ENCODE measurements around the gene ST3GAL2. TPM values are rescaled to one million over a fixed set of nuclear protein-coding genes. Genes with fewer than 3 reads are reported as not detected.

The ST3GAL2 gene, protein sequence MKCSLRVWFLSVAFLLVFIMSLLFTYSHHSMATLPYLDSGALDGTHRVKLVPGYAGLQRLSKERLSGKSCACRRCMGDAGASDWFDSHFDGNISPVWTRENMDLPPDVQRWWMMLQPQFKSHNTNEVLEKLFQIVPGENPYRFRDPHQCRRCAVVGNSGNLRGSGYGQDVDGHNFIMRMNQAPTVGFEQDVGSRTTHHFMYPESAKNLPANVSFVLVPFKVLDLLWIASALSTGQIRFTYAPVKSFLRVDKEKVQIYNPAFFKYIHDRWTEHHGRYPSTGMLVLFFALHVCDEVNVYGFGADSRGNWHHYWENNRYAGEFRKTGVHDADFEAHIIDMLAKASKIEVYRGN
- 35.6 and 37.7 TPM in 2 replicates for total RNA-seq

DNA sequence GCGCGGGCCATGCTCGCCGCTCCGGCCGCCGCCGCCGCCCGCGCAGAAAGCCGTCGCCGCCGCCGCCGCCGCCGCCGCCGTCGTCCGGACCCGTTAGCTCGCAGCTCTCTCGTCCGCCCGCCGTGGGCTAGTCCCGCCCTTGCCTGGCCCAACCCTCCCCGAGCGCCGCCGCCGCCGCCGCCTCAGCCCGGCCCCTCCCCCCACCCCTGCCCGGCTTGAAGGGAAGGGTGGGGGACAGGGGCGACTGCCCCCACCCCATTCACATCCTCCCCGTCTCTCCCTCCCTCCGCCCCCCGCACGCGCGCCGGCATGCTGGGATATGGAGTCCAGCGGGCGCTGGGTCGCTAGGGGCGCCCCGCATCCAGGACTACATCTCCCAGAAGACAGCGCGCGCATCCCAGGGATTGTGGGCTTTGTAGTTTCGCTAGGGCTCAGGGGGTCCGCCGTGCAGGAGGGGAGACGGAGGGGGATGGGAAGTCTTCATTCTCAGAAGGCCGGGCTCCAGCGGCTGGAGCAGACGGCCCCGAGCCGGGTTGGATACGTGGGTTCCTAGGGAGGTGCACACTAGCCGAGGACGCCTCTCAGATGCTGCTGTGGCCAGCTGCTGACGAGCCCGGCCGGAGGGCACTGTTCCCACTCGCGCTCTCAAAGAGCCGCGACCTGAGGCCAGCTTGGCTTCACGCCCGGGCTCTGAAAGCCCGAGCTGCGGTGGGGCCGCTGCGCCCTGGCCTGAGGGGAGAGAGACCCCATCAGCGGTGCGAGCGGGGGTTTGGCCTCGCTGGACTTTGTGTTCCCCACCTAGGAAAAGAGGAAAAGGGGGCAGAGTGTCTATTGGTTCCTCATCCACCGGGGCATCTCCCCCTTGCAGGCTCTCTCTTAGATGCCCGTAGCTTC lies at the start of gene ST3GAL2:
TSS of gene ST3GAL2 (minus strand) at position 132 of the 894 bp plus-strand sequence. CDS start 40,570 bp downstream, outside the sequence.
- Mint-ChIP-seq H3K4me1 (ENCODE audit: low read depth) (peaks cover 28% of the 10 kb centered on the region), H3K27me3 (ENCODE audit: insufficient read depth) (no peaks in the 10 kb centered on the region), H3K36me3 (ENCODE audit: low read depth) (peaks cover 3% of the 10 kb centered on the region), H3K27ac (peak within 1 kb of the TSS; percentile 92), H3K4me3 (peak within 1 kb of the TSS; percentile 98), H3K9me3 (no peaks in the 10 kb centered on the region)
- intact Hi-C loops (cut with micrococcal nuclease): loop anchor here (1.0 to 5.0 kb wide), 9 partner anchors 8 to 187 kb away; partner anchors contain the start of genes AARS1, COG4, EXOSC6 and FCSK
- DNase-seq (ENCODE audit: low spot score): peak; percentile 92

DNA sequence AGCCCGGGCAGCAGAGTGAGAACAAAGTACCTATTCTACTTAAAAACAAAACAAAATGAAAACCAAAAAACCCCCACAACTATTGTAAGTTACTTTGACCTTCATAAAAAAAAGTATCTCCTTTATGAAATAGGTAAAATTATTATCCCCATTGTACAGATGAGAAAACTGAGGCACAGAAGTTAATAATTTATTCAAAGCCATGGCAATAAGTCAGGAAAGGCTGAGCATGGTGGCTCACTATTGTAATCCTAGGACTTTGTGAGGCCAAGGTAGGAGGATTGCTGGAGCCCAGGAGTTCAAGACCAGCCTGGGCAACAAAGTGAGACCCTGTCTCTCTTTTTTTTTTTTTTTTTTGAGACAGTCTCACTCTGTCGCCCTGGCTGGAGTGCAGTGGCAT lies 46.0 kb upstream of the ST3GAL2 start:
- no peak overlapping the region for H3K4me3 Mint-ChIP-seq
- H3K9me3 Mint-ChIP-seq: no peaks in the 10 kb centered on the region
- no peaks in the 10 kb centered on the region for H3K4me1 Mint-ChIP-seq (ENCODE audit: low read depth)
- peaks cover 9% of the 10 kb centered on the region for H3K36me3 Mint-ChIP-seq (ENCODE audit: low read depth)
- no peak for DNase-seq (ENCODE audit: low spot score)
- intact Hi-C loops (cut with micrococcal nuclease): no loop called here
- no peaks in the 10 kb centered on the region for H3K27me3 Mint-ChIP-seq (ENCODE audit: insufficient read depth)
- no peak overlapping the region for H3K27ac Mint-ChIP-seq

DNA sequence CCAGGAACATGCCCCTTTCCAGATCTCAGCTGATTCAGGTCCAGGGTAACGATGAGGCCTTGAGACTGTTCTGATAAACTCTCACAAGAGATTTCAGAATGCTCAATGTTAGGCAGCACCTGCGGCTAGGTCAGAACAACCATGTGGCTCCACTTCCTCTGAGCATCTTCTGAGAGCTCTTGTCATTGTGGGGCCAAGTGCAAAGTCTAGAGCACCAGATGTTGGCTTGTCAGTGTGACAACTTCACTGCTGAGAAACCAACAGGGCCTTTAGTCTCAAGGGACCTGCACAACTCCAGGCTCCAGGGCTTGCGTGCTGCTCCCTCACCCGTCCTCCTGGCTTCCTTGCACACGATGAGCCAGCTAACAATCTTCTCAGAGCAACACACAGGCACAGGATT lies 44.5 kb upstream of the ST3GAL2 start:
- H3K4me1 Mint-ChIP-seq (ENCODE audit: low read depth): peaks cover 7% of the 10 kb centered on the region
- peaks cover 13% of the 10 kb centered on the region for H3K36me3 Mint-ChIP-seq (ENCODE audit: low read depth)
- no peaks in the 10 kb centered on the region for H3K9me3 Mint-ChIP-seq
- intact Hi-C loops (cut with micrococcal nuclease): no loop called here
- DNase-seq (ENCODE audit: low spot score): no peak
- no peak overlapping the region for H3K27ac Mint-ChIP-seq
- H3K27me3 Mint-ChIP-seq (ENCODE audit: insufficient read depth): no peaks in the 10 kb centered on the region
- H3K4me3 Mint-ChIP-seq: no peak overlapping the region

DNA sequence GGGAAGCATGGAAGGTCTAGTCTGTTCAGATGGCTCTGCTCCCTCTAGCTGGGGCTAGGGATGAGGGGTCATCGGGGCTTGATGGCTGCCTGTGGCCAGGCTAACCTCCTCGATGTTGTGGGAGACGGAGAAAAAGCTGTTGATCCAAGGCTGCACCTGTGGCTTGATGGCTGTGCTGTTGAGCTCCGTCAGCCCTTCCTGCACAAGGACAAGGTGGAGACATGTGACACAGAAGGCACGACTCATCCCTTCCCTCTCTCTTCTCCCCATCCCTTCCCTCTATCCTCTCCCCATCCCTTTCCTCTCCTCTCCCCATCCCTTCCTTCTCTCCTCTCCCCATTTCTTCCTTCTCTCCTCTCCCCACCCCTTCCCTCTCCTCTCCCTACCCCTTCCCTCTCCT lies 43.7 kb upstream of the ST3GAL2 start:
- peaks cover 12% of the 10 kb centered on the region for H3K4me1 Mint-ChIP-seq (ENCODE audit: low read depth)
- H3K36me3 Mint-ChIP-seq (ENCODE audit: low read depth): peaks cover 17% of the 10 kb centered on the region
- H3K27me3 Mint-ChIP-seq (ENCODE audit: insufficient read depth): no peaks in the 10 kb centered on the region
- H3K4me3 Mint-ChIP-seq: no peak overlapping the region
- intact Hi-C loops (cut with micrococcal nuclease): no loop called here
- no peak overlapping the region for H3K27ac Mint-ChIP-seq
- no peaks in the 10 kb centered on the region for H3K9me3 Mint-ChIP-seq
- no peak for DNase-seq (ENCODE audit: low spot score)

DNA sequence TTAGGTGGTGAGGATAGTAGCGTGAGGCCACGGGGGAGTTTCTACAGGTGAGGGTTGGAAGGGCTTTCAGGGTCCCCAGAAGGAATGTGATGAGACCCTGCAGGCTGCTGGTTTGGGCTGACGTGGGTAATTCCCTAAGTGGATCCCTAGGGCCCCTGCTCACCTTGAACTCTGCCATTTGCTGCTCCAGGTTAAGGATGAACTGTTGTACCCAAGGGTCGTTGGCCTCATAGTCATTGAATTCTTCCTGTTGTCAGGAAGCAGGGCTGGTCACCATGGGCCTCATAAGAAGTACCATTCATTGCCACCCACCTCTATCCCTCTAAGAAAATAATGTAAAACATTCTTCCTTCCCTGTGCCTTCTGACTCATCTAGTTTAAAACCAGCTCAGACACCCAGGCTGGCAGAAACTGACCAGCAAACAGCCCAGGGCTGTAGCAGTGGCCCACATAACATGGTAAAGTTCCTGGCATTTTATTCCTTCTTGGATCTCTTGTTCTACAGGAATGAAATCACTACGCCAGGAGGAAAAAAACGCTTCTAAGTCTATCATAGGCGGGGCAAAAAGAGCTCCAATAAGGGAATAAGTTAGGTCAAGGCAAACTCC lies 43.1 kb upstream of the ST3GAL2 start:
- H3K4me3 Mint-ChIP-seq: no peak overlapping the region

DNA sequence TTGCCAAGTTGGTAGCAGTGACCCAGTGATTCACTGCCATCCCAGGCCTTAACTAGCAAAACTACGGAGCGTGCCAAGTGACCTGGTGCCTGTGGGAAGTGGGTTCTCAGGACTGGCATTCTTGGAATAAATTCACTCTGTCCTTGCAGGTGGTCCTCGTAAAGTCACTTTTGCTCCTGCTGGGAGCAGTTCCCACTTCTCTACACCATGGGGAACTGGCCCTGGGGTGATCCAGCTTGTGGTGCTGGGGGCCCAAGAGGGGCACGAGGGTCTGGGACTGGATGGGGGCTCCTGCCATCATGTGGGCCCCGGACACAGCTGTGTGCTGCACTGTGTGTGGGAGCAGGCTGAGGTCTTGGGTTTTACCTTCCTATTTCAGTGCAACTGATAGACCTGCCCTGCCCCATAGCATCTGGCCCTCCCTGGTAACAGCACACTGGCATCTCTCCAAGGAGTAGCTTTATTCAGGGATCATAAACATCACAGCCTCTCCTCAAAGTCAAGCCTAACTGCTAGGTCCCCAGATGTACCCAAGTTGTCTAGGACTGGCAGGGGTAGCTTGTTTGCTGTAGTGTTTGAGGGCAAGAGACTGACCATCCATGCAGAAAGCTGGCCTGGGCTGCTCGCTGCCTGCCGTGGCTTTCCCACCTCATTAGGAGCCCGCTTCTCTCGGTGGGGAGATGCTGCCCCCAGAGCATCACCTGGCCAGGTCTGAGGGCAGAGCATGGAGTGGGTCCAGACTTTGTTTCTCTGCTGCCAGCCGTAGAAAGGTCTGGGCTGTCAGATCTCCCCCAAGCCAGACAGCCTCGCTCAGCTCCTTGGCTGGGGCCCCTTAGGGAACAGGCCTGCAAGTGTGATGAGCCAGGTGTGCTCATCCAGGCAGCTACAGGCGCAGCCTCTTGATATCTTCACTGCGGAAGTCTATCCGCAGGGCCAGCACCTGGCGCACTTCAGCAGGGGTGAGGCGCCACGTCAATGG lies 41.5 kb upstream of the ST3GAL2 start:
- H3K4me3 Mint-ChIP-seq: no peak overlapping the region
- intact Hi-C loops (cut with micrococcal nuclease): no loop called here
- peaks cover 23% of the 10 kb centered on the region for H3K36me3 Mint-ChIP-seq (ENCODE audit: low read depth)
- no peak for DNase-seq (ENCODE audit: low spot score)
- H3K27me3 Mint-ChIP-seq (ENCODE audit: insufficient read depth): no peaks in the 10 kb centered on the region
- peaks cover 26% of the 10 kb centered on the region for H3K4me1 Mint-ChIP-seq (ENCODE audit: low read depth)
- H3K9me3 Mint-ChIP-seq: no peaks in the 10 kb centered on the region
- H3K27ac Mint-ChIP-seq: no peak overlapping the region

More for the DNA sequence above, 43.1 kb upstream of the ST3GAL2 start:
- Mint-ChIP-seq H3K4me1 (ENCODE audit: low read depth) (peaks cover 16% of the 10 kb centered on the region), H3K9me3 (no peaks in the 10 kb centered on the region), H3K27me3 (ENCODE audit: insufficient read depth) (no peaks in the 10 kb centered on the region), H3K36me3 (ENCODE audit: low read depth) (peaks cover 19% of the 10 kb centered on the region), H3K27ac (no peak overlapping the region)
- intact Hi-C loops (cut with micrococcal nuclease): no loop called here
- DNase-seq (ENCODE audit: low spot score): no peak

DNA sequence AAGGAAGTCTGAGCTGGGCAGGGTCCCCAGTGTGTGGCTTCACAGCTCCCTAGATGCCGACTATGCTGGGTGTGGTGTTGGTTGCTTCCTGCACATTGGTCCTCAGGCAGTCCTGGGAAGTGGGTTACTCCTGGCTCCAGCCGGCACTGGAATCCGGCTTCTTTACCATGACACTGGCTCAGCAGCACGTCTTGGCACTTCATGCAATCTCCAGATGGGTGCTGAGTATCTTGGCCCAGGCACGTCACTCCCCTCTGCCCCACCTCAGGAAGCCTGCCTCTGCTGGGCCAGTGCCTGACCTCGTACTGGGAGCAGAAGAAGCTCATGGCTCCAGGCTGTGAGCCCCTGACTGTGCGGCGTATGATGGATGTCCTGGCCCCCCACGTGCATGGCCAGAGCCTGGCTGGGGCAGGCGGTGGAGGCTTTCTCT lies 40.0 kb upstream of the ST3GAL2 start:
- no peak overlapping the region for H3K4me3 Mint-ChIP-seq
- H3K9me3 Mint-ChIP-seq: no peaks in the 10 kb centered on the region
- H3K36me3 Mint-ChIP-seq (ENCODE audit: low read depth): peaks cover 23% of the 10 kb centered on the region
- no peaks in the 10 kb centered on the region for H3K27me3 Mint-ChIP-seq (ENCODE audit: insufficient read depth)
- intact Hi-C loops (cut with micrococcal nuclease): no loop called here
- peak overlapping the region; percentile 12 for H3K27ac Mint-ChIP-seq
- DNase-seq (ENCODE audit: low spot score): no peak
- peaks cover 26% of the 10 kb centered on the region for H3K4me1 Mint-ChIP-seq (ENCODE audit: low read depth)

DNA sequence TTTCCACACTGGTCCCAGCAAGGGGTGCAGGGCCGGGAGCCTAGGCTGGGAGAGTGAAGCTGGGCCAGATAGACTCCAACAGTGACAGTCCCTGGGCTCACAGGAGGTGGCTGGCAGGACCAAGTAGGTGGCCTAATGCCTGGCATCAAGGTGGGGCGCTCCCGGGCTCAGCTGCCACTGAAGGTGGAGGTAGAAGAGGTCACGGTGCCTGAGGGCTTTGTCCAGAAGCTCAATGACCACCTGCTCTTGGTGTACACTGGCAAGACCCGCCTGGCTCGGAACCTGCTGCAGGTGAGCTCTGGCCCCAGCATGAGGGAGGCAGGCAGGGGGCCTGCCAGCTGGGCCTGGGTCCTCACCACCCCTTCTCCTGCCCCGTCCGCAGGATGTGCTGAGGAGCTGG lies 39.3 kb upstream of the ST3GAL2 start:
- DNase-seq (ENCODE audit: low spot score): no peak
- peaks cover 23% of the 10 kb centered on the region for H3K36me3 Mint-ChIP-seq (ENCODE audit: low read depth)
- H3K4me3 Mint-ChIP-seq: no peak overlapping the region
- H3K9me3 Mint-ChIP-seq: no peaks in the 10 kb centered on the region
- peaks cover 26% of the 10 kb centered on the region for H3K4me1 Mint-ChIP-seq (ENCODE audit: low read depth)
- H3K27me3 Mint-ChIP-seq (ENCODE audit: insufficient read depth): no peaks in the 10 kb centered on the region
- H3K27ac Mint-ChIP-seq: peak overlapping the region; percentile 83
- intact Hi-C loops (cut with micrococcal nuclease): no loop called here

DNA sequence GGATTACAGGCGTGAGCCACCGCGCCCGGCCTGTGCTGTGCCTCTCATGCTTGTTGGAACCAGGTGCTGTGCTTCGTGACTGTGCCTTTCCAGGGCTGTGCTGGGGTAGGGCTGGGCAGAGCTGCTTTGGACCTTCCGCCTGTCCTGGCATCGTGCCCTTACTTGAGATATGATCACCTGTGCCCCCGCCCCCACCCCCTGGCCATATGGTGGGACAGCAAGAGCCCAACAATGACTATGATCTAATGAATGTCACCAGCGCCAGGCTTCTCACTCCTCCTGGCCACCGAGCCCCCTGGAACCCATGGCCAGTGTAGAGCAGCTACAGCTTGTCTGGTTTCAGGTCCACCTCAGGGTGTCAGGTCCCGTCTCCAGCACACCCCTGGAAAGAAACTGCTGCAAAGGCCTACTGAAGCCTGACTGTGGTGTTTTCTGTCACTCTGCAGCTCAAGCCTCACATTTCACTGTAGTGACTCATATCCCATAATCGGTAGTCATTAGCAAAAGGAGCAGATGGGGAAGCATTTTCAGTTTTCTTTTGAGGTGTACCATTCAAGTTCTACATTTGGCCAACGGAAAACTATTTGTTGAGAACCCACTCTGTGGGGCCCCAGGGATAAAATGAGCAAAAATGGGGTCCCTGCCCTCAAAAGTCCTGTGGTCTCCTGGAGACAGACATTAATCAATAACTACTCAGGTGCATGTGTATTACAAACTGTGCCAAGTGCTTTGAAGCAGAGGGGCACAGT lies 37.5 kb upstream of the ST3GAL2 start:
- H3K36me3 Mint-ChIP-seq (ENCODE audit: low read depth): peaks cover 18% of the 10 kb centered on the region
- H3K27me3 Mint-ChIP-seq (ENCODE audit: insufficient read depth): no peaks in the 10 kb centered on the region
- DNase-seq (ENCODE audit: low spot score): peak; percentile 18
- intact Hi-C loops (cut with micrococcal nuclease): loop anchor here (1.0 to 2.0 kb wide), 8 partner anchors 20 to 95 kb away; partner anchors contain the start of genes FCSK and ST3GAL2
- peak overlapping the region; percentile 90 for H3K27ac Mint-ChIP-seq
- H3K4me1 Mint-ChIP-seq (ENCODE audit: low read depth): peaks cover 26% of the 10 kb centered on the region
- no peak overlapping the region for H3K4me3 Mint-ChIP-seq
- no peaks in the 10 kb centered on the region for H3K9me3 Mint-ChIP-seq

DNA sequence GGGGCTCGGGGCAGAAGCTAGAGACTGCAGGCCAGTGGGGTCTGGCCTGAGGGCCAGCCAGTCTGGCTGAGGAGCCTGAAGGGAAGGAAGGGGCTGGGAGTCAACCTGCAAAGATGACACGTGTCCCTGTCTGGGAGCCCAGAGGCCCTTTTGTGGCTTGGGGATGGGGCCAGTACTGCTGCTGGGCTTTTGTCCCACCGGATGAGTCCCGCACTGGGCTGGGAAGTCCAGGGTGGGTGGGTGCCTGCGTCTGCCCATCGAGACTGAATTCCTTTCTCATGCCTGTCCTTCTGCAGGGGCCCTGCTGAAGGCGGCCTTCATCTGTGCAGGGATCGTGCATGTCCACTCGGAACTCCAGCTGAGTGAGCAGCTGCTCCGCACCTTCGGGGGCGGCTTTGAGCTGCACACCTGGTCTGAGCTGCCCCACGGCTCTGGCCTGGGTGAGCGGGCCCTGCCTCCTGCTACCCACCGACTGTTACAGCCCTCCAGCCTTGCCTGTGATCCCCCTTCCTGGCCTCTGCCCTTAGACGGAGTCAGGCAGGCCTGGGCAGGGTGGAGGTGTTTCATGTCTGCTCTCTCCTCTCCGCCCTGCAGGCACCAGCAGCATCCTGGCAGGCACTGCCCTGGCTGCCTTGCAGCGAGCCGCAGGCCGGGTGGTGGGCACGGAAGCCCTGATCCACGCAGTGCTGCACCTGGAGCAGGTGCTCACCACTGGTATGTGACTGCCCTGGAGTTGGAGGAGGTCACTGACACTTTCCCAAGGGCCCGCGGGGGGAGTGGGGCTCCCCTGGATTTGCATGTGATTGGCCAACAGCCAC lies 36.4 kb upstream of the ST3GAL2 start:
- H3K36me3 Mint-ChIP-seq (ENCODE audit: low read depth): peaks cover 18% of the 10 kb centered on the region
- no peak overlapping the region for H3K4me3 Mint-ChIP-seq
- no peak for DNase-seq (ENCODE audit: low spot score)
- H3K4me1 Mint-ChIP-seq (ENCODE audit: low read depth): peaks cover 26% of the 10 kb centered on the region
- intact Hi-C loops (cut with micrococcal nuclease): no loop called here
- no peaks in the 10 kb centered on the region for H3K9me3 Mint-ChIP-seq
- no peaks in the 10 kb centered on the region for H3K27me3 Mint-ChIP-seq (ENCODE audit: insufficient read depth)
- H3K27ac Mint-ChIP-seq: peak overlapping the region; percentile 52
